HG03558 (cell line): ENCODE data around the gene PRKCE.

Experiments used
- ATAC-seq: cut with Tn5 transposase; IDR thresholded peaks from one replicate; pipeline ENCODE4 v1.9.1; 2021; ENCODE audit warnings: moderate number of reproducible peaks; ENCODE audit not compliant: unreplicated experiment; ENCODE audit errors: extremely low read depth

Gene PRKCE

DNA sequence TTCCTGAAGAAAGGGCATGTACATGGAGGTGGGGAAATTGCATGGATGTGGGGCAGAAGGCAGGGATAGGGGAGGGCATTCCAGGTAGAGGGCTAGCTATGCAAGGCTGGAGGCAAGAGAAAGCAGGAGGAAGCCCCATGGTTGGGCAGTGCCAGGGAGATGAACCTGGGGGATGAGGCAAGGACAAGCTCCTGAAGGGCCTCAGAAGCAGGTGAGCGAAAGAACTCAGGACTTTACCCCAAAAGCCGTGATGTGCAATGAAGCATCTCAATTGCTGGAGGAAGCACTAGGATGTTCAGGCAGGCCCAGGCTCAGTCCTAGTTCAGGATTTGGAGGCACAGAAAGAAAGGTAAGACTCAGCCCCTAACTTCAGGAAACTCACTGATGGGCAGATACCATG, 528.7 kb downstream of the PRKCE start:
- no peak for ATAC-seq

DNA sequence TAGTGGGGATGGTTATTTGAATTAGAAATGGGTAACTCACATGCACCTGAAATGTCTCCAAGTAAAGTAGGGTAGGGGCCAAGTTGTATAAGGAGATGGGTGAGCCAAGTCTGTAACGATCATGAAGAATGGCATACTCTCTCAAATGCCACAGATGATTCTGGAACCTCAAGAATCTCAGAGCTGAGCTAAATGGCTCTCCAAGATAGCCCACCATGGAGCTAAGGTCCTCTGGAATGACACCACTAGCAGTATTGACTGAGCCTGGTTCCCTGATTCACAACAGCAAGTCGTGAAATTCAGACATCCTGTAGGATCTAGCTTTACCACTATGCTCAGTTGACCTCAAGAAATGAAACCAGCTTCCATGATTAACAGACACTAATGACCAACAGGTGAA, 529.8 kb downstream of the PRKCE start:
- ATAC-seq = no peak

- ATAC-seq = no peak
Measured at GRCh38 chr2:46181789-46182530, 530.5 kb downstream of the PRKCE start.

DNA sequence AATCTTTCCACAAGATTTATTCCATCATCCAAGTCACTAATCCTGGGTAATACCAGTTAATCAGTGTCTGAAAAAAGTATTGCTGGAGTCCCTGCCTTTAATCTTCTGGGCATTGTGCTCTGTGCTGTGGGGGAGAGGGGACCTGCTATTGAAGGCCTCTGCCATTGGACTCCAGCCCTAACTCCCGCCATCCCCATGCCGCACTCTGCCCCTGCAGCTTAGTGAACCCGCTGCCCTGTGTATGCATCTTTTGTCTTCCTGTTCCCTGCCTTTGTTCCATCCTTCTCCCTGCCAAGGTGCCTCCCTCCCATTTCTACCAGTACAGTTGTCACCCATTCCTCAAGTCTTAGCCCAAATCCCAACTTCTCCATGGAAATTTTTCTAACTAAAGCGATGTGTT, 532.0 kb downstream of the PRKCE start:
- ATAC-seq = no peak

GRCh38 chr2:46184794-46185583, 533.5 kb downstream of the PRKCE start:
- no peak for ATAC-seq

GRCh38 chr2:46187112-46187618, 535.7 kb downstream of the PRKCE start:
- ATAC-seq = no peak

- no peak for ATAC-seq
Measured at GRCh38 chr2:46188041-46188716, 536.7 kb downstream of the PRKCE start.

DNA sequence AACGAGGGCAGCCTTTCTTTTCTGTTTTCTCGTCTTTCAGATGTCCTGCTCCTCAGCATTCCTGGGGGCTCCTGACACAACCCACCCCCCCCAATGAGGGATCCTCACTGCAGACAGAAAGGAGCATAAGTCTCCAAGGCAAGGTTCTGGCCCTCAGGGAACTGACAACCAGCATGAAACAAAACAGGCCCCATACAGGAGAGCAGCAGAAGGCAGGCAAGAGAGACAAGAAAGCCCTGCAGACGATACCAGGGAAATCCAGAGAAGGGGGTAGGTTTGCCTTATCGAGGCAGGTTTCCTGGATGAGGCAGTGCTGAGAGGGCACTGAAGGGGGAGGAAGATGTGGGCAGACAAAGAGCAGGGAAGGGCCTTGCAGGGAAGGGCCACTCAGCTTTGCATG, 541.9 kb downstream of the PRKCE start:
- no peak for ATAC-seq

DNA sequence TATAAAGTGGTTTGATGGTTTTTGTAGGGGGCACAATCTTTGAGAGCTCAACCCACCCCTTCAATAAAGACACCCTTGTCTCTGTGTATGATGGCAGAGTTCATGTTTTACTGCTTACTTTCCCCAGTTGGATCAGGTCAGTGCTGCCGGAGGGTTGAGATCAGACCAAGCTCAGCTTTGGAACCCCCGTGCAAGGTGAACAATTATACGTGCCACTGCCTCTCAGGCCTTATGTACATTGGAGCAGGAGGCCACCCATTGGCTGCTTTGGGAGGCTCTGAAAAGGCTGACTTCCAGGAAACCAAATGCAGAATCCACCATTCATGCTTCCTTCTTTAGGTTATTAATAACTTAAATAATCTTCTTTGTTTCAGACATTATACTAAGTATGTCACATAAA, 542.4 kb downstream of the PRKCE start:
- ATAC-seq = no peak

GRCh38 chr2:46194856-46195255, 543.4 kb downstream of the PRKCE start:
- ATAC-seq = no peak

DNA sequence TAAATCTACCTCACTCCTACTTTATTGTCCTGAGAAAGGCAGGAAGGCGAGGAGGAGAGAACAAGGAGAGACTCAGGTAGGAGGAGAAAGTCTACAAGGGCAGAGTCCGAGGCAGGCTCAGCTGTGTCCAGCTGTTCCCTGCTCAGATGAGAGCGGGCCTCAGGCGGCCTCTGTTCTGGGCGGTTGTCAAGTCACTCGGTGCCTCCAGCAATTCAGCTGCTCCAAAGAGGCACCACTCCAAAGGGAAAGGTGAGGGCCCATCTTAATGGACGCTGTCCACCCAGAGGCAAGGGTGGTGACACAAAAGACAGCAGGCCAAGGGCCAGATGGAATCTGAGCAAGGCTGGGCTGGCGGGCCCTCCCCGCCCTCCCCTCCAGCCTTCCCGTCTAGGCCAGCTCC, 544.3 kb downstream of the PRKCE start:
- ATAC-seq = no peak

DNA sequence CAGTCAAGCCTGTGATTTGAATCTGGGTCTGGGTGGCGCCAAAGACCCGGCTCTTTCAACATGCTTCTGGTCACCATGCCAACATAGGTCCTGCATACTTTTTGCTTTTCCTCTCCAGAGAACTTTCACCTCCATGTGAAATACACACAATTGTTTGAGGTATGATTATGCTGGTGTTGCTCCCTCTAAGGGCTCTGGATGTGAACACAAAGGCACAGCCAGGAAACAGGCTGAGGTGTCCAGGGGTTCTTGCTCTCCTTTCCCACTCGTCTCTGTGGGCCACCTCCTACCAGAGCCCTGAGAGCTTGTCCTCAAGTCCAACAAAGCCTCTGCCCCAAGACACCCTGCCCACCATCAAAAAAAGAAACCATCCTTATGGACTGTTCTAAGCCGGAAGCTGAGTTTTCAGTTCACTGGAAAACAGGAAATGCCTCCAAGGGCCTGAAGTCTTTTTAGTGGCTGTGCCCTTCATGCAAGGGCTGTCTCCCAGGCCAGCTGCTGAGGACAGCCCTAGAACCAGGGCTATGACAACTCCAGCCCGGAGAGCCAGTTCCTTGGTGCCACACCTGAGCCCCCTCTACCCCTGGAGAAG, 545.5 kb downstream of the PRKCE start:
- ATAC-seq = no peak

DNA sequence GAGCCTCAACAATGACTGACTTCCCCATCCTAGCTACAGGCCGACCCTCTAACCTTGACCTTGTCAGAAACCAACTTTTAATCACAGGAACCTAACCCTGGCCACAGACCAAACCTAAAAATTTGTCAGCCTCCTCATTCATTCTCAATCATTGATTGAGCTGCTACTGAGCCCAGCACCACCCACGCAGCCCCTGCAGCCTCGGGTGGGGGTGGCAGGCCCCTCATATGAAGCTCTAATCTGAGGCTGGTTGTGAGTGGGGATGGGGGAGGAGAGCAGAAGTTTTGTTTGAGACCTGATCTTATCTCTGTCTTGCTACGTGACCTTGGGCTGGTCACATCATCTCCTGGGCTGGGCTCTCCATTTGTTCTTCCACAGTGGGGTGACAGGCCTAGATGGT, 546.2 kb downstream of the PRKCE start:
- no peak for ATAC-seq

GRCh38 chr2:46198164-46198883, 546.8 kb downstream of the PRKCE start:
- ATAC-seq = no peak

DNA sequence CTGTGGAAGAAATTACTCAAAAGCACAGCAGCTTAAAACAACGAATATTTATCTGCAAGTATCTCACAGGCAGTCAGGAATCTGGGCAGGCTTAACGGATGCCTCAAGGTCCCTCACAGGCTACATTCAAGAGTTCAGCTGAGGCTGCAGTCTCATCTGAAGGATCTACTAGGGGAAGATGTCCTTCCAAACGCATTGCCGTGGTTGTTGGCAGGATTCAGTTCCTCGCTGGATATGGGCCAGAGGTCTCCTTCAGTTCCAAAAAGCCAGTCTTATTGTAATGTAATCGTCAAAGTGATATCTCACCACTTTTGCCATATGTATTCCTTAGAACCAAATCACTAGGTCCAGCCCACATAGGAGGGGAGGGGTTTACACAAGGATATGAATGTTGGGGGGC, 547.5 kb downstream of the PRKCE start:
- no peak for ATAC-seq

- no peak for ATAC-seq
Measured at GRCh38 chr2:46200100-46200690, 548.7 kb downstream of the PRKCE start.

DNA sequence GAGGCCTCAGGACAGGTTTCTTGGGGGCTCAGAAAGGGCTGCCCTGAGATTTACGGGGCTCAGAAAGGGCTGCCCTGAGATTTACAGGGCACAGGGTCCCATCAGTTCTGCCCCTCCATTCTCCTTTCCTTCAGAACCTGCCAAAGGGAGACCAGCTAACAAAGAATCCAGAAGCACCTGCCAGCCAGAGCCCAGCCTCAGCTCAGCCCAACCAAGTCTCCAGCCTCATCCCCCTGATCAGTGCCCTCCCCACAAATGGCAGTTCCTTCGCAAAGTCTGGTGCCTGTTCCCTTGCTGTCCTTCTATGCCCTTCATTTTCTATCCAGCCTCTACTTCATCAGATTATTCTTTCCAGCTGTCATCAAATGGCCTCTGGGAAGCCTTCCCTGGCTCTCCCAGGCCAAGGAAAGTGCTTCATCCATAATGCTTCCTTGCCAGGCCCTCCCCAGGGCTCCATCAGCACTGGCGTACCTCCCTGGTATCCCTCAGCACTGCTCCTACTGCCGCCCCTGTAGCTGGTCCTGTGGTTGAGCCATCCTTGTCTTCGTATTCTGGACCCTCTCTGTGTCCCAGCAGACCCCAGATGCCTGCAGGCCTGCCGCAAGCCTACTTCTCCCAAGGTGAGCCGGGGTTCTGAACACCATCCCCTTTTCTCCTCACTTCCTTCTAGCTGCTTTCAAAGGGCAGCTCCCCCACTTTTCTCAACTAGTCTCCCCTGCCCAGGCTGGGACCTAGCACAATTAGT, 549.6 kb downstream of the PRKCE start:
- ATAC-seq = no peak

GRCh38 chr2:46202453-46202852, 551.0 kb downstream of the PRKCE start:
- no peak for ATAC-seq

DNA sequence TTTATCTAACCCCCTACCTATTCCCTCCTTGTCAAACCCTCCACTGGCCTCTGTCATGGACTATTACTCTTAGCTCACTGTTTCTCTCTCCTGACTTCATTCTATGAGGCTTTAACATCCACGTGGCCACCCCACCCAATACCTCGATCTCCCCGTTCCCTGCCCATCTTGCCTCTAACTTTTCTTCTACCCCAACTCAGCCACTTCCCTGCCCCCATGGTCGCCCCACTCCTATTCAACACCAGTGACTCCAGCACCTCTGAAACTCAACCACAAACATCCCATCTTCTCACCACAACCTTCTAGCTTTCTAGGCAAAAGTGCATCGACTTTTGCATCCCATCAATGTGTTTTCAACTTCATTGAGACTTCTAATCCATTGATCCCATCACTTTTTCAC, 551.5 kb downstream of the PRKCE start:
- no peak for ATAC-seq
